Stimulated activated CD4-positive, alpha-beta T cell treated with anti-CD3 and anti-CD28 coated beads, TNF-alpha, amount 100 ng/mL, for 24 hours (primary cell): ENCODE data around the gene IFITM2.
"Not testable (repeated sequence)": the region's sequence is repeated elsewhere in the genome, so short reads cannot be mapped to it uniquely, and the experiment has no call there.

ENCODE experiments used
- DNase-seq, 3 experiments: peaks; one replicate each; pipeline ENCODE4 v3.0.0-alpha.2; 2020; ENCODE audit warnings: low read depth in 3 of 3

Gene IFITM2

DNA sequence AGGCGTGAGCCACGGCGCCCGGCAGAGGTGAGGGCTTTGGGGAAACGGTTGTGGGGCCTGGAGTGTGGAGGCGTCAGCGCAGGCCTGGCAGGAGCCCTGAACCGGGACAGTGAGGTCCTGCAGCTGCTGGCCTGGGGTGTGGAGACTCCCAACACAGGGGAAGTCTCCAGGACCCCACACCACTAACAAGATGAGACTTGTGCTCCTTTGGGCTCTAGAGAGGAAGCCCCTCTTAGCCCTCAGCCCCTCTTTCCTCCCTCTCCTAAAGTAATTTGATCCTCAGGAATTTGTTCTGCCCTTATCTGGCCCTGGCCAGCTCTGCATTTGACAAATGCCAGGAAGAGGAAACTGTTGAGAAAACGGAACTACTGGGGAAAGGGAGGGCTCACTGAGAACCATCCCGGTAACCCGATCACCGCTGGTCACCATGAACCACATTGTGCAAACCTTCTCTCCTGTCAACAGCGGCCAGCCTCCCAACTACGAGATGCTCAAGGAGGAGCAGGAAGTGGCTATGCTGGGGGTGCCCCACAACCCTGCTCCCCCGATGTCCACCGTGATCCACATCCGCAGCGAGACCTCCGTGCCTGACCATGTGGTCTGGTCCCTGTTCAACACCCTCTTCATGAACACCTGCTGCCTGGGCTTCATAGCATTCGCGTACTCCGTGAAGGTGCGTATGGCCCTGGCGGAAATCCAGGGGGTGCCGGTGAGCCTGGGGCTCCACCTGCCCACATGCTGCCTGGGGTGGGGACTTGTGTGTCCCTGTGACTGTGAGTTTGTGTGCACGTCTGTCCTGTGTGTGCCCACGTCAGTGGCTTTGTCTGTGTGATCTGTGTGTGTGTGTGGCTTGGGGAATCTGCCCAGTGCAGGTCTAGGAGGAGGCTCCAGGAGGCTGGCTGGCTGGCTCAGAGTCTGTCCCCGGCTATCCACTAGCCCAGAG lies at the start of gene IFITM2:
Gene IFITM2, plus strand, starts transcription at position 51 of the 943 bp plus-strand sequence. Its CDS starts 377 bp downstream, at position 428.
- not testable (repeated sequence) for DNase-seq

DNA sequence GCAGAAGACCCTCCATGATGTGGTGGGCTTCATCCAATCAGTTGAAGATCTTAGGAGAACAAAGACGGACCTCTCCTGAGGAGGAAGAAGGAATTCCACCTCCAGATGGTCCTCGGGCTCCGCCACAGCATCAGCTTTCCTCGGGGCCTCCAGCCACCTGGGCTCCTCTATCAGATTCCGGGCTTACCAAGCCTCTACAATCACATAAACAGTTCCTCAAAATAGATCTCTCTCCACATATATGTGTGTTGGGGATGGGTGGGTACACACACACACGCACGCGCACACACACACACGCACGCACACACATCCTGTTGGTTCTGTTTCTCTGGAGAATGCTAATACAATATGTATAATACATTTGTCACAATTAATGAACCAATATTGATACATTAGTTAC lies 48.2 kb upstream of the IFITM2 start:
- no peak for DNase-seq

GRCh38 chr11:261624-262023 lies 46.0 kb upstream of the IFITM2 start:
- no peak for DNase-seq

DNA sequence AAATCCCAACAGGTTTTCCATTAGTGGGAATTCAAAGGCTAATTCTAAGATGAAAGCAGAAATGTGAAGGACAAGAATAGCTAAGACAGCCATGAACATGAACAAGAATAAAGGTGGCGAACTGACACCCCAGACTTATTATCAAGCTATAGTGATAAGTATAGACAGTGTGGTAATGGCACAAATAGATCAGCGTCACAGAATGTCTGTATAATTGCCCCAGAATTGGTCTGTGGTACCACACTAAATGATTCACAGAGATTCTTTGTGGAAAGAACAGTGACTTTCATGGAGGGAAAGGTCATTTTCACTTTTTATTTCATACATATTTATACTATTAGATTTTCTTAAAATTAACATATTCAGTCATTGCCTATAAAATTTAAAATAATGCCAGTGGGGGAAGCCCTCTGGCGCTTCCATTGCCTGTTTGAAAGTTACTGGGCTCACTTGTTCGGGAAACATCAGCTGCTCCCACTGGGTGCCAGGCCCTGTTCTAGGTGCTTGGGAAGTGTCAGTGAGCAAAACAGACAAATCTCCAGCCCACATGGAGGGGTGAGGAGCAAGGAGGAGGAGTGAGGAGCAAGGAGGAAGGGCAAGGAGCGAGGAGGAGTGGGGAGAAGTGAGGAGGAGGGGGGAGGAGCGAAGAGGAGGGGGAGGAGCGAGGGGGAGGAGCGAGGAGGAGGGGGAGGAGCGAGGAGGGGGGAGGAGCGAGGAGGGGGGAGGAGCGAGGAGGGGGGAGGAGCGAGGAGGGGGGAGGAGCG lies 40.8 kb upstream of the IFITM2 start:
- DNase-seq = no peak

GRCh38 chr11:267491-267994 lies 40.1 kb upstream of the IFITM2 start:
- peak in 1 of 3 experiments; percentile 56 for DNase-seq

DNA sequence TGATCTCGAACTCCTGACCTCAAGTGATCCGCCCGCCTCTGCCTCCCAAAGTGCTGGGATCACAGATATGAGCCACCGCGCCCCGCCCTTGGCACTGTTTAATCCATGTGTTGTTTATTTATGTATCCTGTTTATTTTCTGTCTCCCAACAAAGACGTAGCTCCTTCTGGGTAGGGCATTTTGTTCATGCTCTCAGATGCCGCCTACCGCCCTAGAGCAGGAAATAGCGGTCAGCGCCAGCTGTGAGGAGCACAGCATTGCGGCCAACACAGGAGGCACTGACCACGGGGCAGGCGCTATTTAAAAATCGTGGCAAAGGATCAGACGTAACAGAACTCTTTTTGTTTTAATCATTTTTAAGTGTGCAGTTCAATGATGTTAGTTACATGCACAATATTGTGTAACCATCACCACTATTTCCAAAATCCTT lies 38.9 kb upstream of the IFITM2 start:
- not testable (repeated sequence) for DNase-seq

DNA sequence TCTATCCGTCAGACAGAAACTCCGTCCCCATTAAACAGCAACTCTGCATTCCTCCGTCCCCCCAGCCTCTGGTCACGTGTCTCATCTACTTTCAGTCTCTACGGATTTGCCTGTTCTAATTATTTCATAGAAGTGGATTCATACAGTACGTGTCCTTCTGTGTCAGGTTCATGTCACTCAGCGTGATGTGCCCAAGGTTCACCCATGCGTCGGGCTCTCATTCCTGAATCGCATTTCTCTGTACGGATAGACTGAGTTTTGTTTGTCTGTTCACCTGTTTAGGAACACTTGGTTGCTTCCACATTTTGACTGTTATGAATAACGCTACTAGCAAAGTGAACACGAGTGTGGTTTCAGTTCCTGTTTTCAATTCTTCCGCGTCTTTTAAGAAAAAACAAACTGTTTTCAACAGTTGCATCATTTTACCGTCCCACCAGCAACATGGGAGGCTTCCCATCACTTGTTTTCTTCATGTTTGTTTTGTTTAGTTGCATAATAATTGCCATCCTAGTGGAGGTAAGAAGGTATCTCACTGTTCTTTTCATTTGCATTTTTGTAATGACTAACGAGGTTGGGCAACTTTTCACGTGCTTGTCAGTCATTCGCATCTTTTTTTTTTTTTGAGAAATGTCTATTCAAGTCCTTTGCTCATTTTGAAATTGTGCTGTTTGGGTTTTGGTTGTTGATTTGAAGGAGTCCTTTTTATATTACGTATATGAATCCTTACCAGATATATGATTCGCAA lies 38.3 kb upstream of the IFITM2 start:
- DNase-seq = no peak

DNA sequence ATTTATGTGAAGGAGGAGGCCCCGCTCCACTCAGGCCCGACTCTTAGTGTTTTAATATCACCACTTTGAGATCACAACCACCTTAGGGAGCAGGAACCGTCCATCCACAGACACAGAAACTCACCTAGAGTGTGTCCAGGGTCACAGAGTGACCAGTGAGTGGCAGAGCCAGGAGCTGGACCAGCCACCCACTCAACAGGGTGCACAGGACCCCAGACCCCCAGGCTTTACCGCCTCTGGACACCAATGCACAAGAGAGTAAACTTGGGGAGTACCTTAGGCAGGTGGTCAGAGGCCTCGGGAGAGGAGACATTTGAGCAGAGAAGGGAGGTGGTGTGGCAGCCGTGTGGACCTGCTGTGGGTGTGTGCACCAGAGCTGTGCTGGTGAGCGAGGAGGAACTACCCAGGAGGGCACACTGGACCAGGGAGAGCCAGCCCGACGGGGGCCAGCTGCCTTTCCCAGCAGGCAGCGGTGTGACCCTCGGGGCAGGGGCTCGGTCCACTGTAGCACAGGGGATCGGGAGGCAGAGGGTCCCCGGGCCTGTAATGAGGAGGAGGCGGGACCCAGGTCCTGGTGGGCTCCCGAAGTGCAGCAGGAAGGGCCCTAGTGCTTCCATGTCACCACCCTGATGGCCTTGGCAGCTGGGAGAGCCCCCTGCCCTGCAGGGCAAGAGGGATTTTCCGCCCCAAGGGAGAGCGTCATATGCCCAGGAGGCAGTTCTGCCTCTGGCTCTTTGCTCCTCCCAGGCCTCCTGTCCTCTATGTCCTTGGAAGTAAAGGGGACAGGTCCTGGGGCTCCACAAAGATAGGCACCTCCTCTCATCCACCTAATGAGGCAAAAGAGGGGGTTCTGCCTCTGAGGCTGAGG lies 36.9 kb upstream of the IFITM2 start:
- no peak for DNase-seq

- DNase-seq = no peak
Observed at GRCh38 chr11:271319-271715, 36.3 kb upstream of the IFITM2 start.

DNA sequence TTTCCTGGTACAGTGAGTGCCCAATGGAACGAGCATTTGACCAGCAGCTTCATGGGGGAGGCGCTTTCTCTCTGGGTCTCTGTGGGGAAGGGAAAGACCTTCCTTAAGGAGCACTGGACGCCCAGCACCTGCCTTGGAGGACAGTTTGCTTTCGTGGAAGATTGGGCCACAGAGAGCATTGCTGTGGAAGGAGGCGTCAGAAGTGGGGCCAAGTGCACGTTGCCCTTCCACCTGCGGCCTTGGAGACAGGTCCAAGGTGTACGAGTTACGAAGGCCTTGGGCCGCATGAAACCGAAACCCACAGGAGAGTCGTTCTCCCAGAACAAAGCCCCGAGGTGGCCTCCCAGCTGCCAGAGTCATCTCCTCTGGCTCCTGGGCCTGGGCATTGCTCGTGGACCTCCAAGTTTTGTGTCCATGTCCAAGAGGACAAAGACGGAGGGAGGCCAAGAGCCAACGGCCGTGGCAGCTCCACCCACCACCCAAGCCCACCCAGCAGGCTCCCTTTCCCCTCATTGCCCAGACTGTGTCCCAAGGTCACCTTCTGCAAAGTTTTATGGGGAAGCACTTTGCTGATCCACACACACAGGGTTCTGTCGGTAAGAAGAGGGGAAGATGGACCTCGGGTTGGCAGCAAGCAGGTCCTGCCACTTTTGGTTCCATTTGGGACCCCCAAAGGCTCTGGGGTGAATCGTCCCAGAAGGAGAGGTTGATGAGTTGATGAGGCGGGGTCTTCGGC lies 35.3 kb upstream of the IFITM2 start:
- DNase-seq = no peak

GRCh38 chr11:272931-273198 lies 34.8 kb upstream of the IFITM2 start:
- DNase-seq = no peak

DNA sequence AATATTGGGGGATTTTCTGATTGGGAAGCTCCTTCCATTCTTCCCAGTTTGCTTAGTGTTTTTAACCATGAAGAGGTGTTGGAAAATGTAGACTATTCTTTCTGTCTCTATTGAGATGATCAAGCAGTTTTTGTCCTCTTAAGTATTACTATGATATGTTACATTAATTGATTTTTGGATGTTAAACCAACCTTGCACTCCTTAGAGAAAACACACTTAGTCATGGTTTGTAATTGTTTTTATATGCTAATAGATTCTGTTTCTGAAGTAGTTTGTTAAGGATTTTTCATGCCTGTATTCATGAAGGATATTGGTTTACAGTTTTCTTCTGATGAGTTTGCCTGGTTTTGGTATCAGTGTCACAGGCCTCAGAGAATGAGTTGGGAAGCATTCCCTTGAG lies 31.4 kb upstream of the IFITM2 start:
- DNase-seq = no peak

- no peak for DNase-seq
Observed at GRCh38 chr11:278001-278951, 29.3 kb upstream of the IFITM2 start, which contains the start of gene NLRP6. Gene NLRP6 (plus strand): TSS chr11:278407. CDS start chr11:278570, 163 bp downstream.

- DNase-seq = no peak
Observed at GRCh38 chr11:279040-279965, 28.3 kb upstream of the IFITM2 start.

DNA sequence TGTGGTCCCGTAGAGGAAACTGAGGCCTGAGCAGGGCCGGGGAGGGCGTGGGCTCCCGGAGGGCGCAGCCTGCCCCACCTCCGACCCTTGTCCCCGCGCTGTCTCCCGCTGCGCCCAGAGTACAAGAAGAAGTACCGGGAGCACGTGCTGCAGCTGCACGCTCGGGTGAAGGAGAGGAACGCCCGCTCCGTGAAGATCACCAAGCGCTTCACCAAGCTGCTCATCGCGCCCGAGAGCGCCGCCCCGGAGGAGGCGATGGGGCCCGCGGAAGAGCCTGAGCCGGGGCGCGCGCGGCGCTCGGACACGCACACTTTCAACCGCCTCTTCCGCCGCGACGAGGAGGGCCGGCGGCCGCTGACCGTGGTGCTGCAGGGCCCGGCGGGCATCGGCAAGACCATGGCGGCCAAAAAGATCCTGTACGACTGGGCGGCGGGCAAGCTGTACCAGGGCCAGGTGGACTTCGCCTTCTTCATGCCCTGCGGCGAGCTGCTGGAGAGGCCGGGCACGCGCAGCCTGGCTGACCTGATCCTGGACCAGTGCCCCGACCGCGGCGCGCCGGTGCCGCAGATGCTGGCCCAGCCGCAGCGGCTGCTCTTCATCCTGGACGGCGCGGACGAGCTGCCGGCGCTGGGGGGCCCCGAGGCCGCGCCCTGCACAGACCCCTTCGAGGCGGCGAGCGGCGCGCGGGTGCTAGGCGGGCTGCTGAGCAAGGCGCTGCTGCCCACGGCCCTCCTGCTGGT lies 27.5 kb upstream of the IFITM2 start:
- DNase-seq = peak in 1 of 3 experiments; percentile 42

- DNase-seq = no peak
Observed at GRCh38 chr11:280706-281485, 26.7 kb upstream of the IFITM2 start.
